ENCODE measurements around the gene TBCA. TPM values are rescaled to one million over a fixed set of nuclear protein-coding genes. Genes with fewer than 3 reads are reported as not detected.

TBCA gene
- total RNA-seq, 1 experiment from 2014 or later: 330 TPM

GRCh38 chr5:77774981-77775789 is 954 bp downstream of the TBCA start:
- no peak for DNase-seq
- Histone ChIP-seq H3T11ph (ENCODE audit: low read length) (no peak overlapping the region), H3K23me2 (ENCODE audit: insufficient read length, low read depth, low read length, poor library complexity, severe bottlenecking) (peaks cover 14% of the 10 kb centered on the region), H3K23ac (ENCODE audit: insufficient read length, low read depth, low read length) (no peak overlapping the region), H3K27me3 (ENCODE audit: insufficient read depth, low read length) (peaks cover 2% of the 10 kb centered on the region; the same call in 1 of the 2 replicates), H2BK12ac (ENCODE audit: insufficient read length, low read depth, low read length) (no peak overlapping the region), H4K91ac (ENCODE audit: insufficient read length, low read depth, low read length) (no peak overlapping the region), H3K56ac (ENCODE audit: insufficient read length, low read depth, low read length) (no peak overlapping the region), H3K27ac (ENCODE audit: insufficient read length, low read depth, low read length) (no peak overlapping the region), H2BK20ac (ENCODE audit: low read depth, low read length, poor library complexity, severe bottlenecking) (no peak overlapping the region), H2BK15ac (ENCODE audit: low read depth, low read length) (no peak overlapping the region), H4K20me1 (ENCODE audit: control insufficient read depth, insufficient read depth, insufficient read length) (no peaks in the 10 kb centered on the region), H3K4me1 (ENCODE audit: insufficient read depth, low read length) (peaks cover 11% of the 10 kb centered on the region; the same call in 1 of the 2 replicates), H3K4me2 (ENCODE audit: insufficient read depth, insufficient read length, low read length) (peak overlapping the region; percentile 83), H2BK5ac (ENCODE audit: insufficient read length, low read length) (no peak overlapping the region), H3K18ac (ENCODE audit: insufficient read length, low read depth, low read length) (peak overlapping the region; percentile 91), H3K79me2 (ENCODE audit: insufficient read depth, low read length) (peaks cover 39% of the 10 kb centered on the region; the same call in 1 of the 2 replicates), H4K8ac (replicated peaks; ENCODE audit: insufficient read length, low read depth, low read length) (no peak overlapping the region), H3K9me3 (ENCODE audit: control insufficient read depth, low read depth, low read length) (no peaks in the 10 kb centered on the region), H2BK120ac (ENCODE audit: low read depth, low read length, poor library complexity, severe bottlenecking) (no peak overlapping the region), H3K4ac (ENCODE audit: low read depth, low read length) (no peak overlapping the region), H3K79me1 (ENCODE audit: insufficient read depth, low read depth, low read length, poor library complexity, severe bottlenecking) (peaks cover 3% of the 10 kb centered on the region), H2AK5ac (ENCODE audit: insufficient read length, low read length) (no peak overlapping the region), H4K5ac (ENCODE audit: insufficient read length, low read depth, low read length) (no peak overlapping the region), H3K14ac (ENCODE audit: insufficient read depth, low read length) (peak overlapping the region; percentile 88; the same call in 1 of the 2 replicates), H3K9ac (ENCODE audit: extremely low read depth, insufficient read length, low read length) (peak overlapping the region; percentile 84), H2AFZ (ENCODE audit: low read length) (no peak overlapping the region)
- H3K27me3 Mint-ChIP-seq (ENCODE audit: low read depth): peaks cover 12% of the 10 kb centered on the region
- peak overlapping the region; percentile 26 to 98 (median 97); a peak in 6 of 7 replicates for H3K27ac Mint-ChIP-seq
- no peaks in the 10 kb centered on the region for H3K9me3 Mint-ChIP-seq
- H3K4me3 Mint-ChIP-seq: peak overlapping the region; percentile 90 to 91
- no CpG with 5 or more reads among the region's 13 CpGs for WGBS (ENCODE audit: extremely low coverage, insufficient read length, low lambda C conversion rate)
- H3K36me3 Mint-ChIP-seq (ENCODE audit: insufficient read depth in 1 of 3, low read depth in 3 of 3): peaks cover 11 to 13% (median 12%) of the 10 kb centered on the region in 3 experiments; a peak in 5 of 7 replicates
- TF ChIP-seq CTCF (conservative IDR thresholded peaks at IDR 0.05): no peak
- H3K4me1 Mint-ChIP-seq: peaks cover 45 to 51% of the 10 kb centered on the region in 2 experiments

Measured in H9 (cell line).